Spleen (tissue), 11 donors: Measurements from ENCODE around the gene GART. TPM values are rescaled to one million over a fixed set of nuclear protein-coding genes. Genes with fewer than 3 reads are reported as not detected.
A peak's percentile ranks its signal among the peaks of the same experiment; 100 is the strongest.
"Not testable (repeated sequence)": the region's sequence is repeated elsewhere in the genome, so short reads cannot be mapped to it uniquely, and the experiment has no call there.

Experiments
- DNase-seq: peaks from one replicate; pipeline ENCODE4 v3.0.0-alpha.2; 2020
- H3K27ac ChIP-seq, 8 donors: fragments of 200-600 bp; sonication (generic) in 7 of 8; 1 replicate in 4 of 8; 2 replicates in 4 of 8; pipeline versions ENCODE4 v1.5.0 to v1.8.0; 2016 to 2021; ENCODE audit warnings: inconsistent platforms in 4 of 8, mild to moderate bottlenecking in 4 of 8, moderate library complexity in 1 of 8
- H3K27me3 ChIP-seq, 7 donors: fragments of 200-600 bp; sonication (generic) in 6 of 7; replicated peaks in 1 of 7; 1 replicate in 4 of 7; 2 replicates in 3 of 7; pipeline versions ENCODE4 v1.5.0 to v1.8.0; 2016 to 2021; ENCODE audit warnings: inconsistent platforms in 3 of 7, mild to moderate bottlenecking in 1 of 7
- H3K36me3 ChIP-seq, 6 donors: fragments of 200-600 bp; sonication (generic) in 5 of 6; 1 replicate in 4 of 6; 2 replicates in 2 of 6; pipeline versions ENCODE4 v1.5.0 to v1.8.0; 2016 to 2021; ENCODE audit warnings: inconsistent platforms in 2 of 6
- H3K4me1 ChIP-seq, 6 donors: fragments of 200-600 bp; sonication (generic) in 5 of 6; 1 replicate in 3 of 6; 2 replicates in 3 of 6; pipeline versions ENCODE4 v1.5.0 to v1.8.0; 2016 to 2021; ENCODE audit warnings: inconsistent platforms in 3 of 6
- H3K4me3 ChIP-seq, 8 donors: fragments of 200-600 bp; sonication (generic) in 7 of 8; 1 replicate in 4 of 8; 2 replicates in 4 of 8; pipeline versions ENCODE4 v1.5.0 to v1.8.0; 2016 to 2021; ENCODE audit warnings: inconsistent platforms in 4 of 8, mild to moderate bottlenecking in 4 of 8, moderate library complexity in 2 of 8
- H3K9me3 ChIP-seq, 8 donors: fragments of 200-600 bp; sonication (generic) in 7 of 8; 1 replicate in 4 of 8; 2 replicates in 4 of 8; pipeline versions ENCODE4 v1.5.0 to v1.8.0; 2016 to 2021; ENCODE audit warnings: inconsistent platforms in 4 of 8
- CTCF ChIP-seq, 11 experiments: fragments of 200-600 bp in 7 of 11; fragments of 450-650 bp in 4 of 11; sonication (generic) in 4 of 11; IDR thresholded peaks in 8 of 11; conservative IDR thresholded peaks in 3 of 11; 1 replicate in 7 of 11; 2 replicates in 4 of 11; pipeline versions ENCODE4 v1.4.0 to v1.8.0; 2016 to 2021; ENCODE audit warnings: antibody characterized with exemption in 11 of 11, inconsistent platforms in 4 of 11, mild to moderate bottlenecking in 1 of 11
- POLR2A ChIP-seq, 3 donors: fragments of 450-650 bp; IDR thresholded peaks; one replicate each; pipeline ENCODE4 v1.5.1; 2017; ENCODE audit warnings: antibody characterized with exemption in 3 of 3, mild to moderate bottlenecking in 1 of 3
- POLR2AphosphoS5 ChIP-seq, 3 donors: sonication (generic); formaldehyde crosslinking; IDR thresholded peaks; one replicate each; pipeline ENCODE4 v1.5.1; 2017; ENCODE audit warnings: antibody characterized with exemption in 3 of 3
- WGBS, 5 donors: extraction: QIAGEN DNeasy Blood & Tissue Kit in 3 of 5; methylation state at CpG; one replicate each; pipeline versions ENCODE4 v1.1.5 to v1.1.7; 2013 to 2018; 5-methylcytosine and 5-hydroxymethylcytosine counted together
- intact Hi-C: fragments of 100-400 bp; cut with DNase I; formaldehyde crosslinking; loops from one replicate; pipeline ENCODE4 v1.15.0; 2023; ENCODE audit warnings: low total_unique reads
- polyA plus RNA-seq, 3 donors: library from polyadenylated mRNA; stranded (reverse); fragments of 200-250 nt; gene quantifications; one replicate each; pipeline ENCODE4 v1.2.1, GENCODE V29; 2013
- total RNA-seq, 7 donors: library from RNA; depleted of rRNA in 3 of 7; stranded (reverse); fragments of >200 nt in 3 of 7; fragmentation: NEBNext Ultra II Directional in 4 of 7; extraction: Animal tissue kit (Norgen Biotek cat#: 25700) in 4 of 7; gene quantifications; one replicate each; pipeline versions ENCODE4 v1.1.0 to v1.2.1, GENCODE V29; 2016 to 2021
- donor health status: healthy with polysubstance abuse.
- donor health status: DM: no; HTN: no; CAD: no; lungs with moderate emphysema.
- donor health status: DM: no; HTN: no; CAD: no.
- donor health status: Bipolar disorder and iron deficiency.
- donor health status: healthy.
- donor health status: DM: no; HTN: no; CAD: no.
- donor health status: DM: yes; HTN: yes; CAD: no.

Gene GART
- total and polyA plus RNA-seq, 10 donors: 14.3 to 113 (median 64.7) TPM

- peaks cover 7 to 28% (median 19%) of the 10 kb centered on the region in 6 donors for H3K4me1 ChIP-seq
- TF ChIP-seq POLR2A (IDR thresholded peaks at IDR 0.05) (no peak), POLR2AphosphoS5 (IDR thresholded peaks at IDR 0.05) (no peak), CTCF (IDR thresholded peaks at IDR 0.05 in 8 of 11, conservative IDR thresholded peaks at IDR 0.05 in 3 of 11) (no peak)
- intact Hi-C loops: no loop called here
- no peak overlapping the region for H3K27ac ChIP-seq
- no peaks in the 10 kb centered on the region for H3K9me3 ChIP-seq
- H3K4me3 ChIP-seq: no peak overlapping the region
- H3K36me3 ChIP-seq: peaks cover 0 to 16% (median 0%) of the 10 kb centered on the region in 6 donors
- 77 to 85% (median 84%) methylated on average over 6 of the region's 6 CpGs for WGBS, 5 donors
- no peaks in the 10 kb centered on the region for H3K27me3 ChIP-seq
- DNase-seq: no peak
Measured at GRCh38 chr21:33586927-33587326, 45.0 kb upstream of the GART start.

- H3K4me3 ChIP-seq: no peak overlapping the region
- DNase-seq: no peak
- 86 to 90% (median 89%) methylated on average over 3 of the region's 3 CpGs for WGBS, 5 donors
Measured at GRCh38 chr21:33584455-33584854, 42.5 kb upstream of the GART start.

GRCh38 chr21:33578959-33579542 is 37.1 kb upstream of the GART start:
- intact Hi-C loops: no loop called here
- 88 to 92% (median 90%) methylated on average over 7 of the region's 7 CpGs for WGBS, 5 donors
- no peak overlapping the region for H3K4me3 ChIP-seq
- H3K36me3 ChIP-seq: peaks cover 0 to 76% (median 38%) of the 10 kb centered on the region in 6 donors
- H3K9me3 ChIP-seq: no peaks in the 10 kb centered on the region
- DNase-seq: no peak
- TF ChIP-seq POLR2A (IDR thresholded peaks at IDR 0.05) (no peak), POLR2AphosphoS5 (IDR thresholded peaks at IDR 0.05) (peak; percentile 7 to 45 (median 31)), CTCF (IDR thresholded peaks at IDR 0.05 in 8 of 11, conservative IDR thresholded peaks at IDR 0.05 in 3 of 11) (no peak)
- no peaks in the 10 kb centered on the region for H3K27me3 ChIP-seq
- peak overlapping the region in 3 of 8 donors; percentile 27 to 39 (median 33) for H3K27ac ChIP-seq
- peaks cover 0 to 5% (median 0%) of the 10 kb centered on the region in 6 donors for H3K4me1 ChIP-seq

More at GRCh38 chr21:33584455-33584854, 42.5 kb upstream of the GART start:
- no peaks in the 10 kb centered on the region for H3K27me3 ChIP-seq
- no peak overlapping the region for H3K27ac ChIP-seq
- intact Hi-C loops: no loop called here
- TF ChIP-seq POLR2A (IDR thresholded peaks at IDR 0.05) (no peak), CTCF (IDR thresholded peaks at IDR 0.05 in 8 of 11, conservative IDR thresholded peaks at IDR 0.05 in 3 of 11) (no peak), POLR2AphosphoS5 (IDR thresholded peaks at IDR 0.05) (no peak)
- peaks cover 0 to 22% (median 2%) of the 10 kb centered on the region in 6 donors for H3K36me3 ChIP-seq
- peaks cover 7 to 25% (median 18%) of the 10 kb centered on the region in 6 donors for H3K4me1 ChIP-seq
- no peaks in the 10 kb centered on the region for H3K9me3 ChIP-seq

GRCh38 chr21:33578214-33578613 is 36.3 kb upstream of the GART start:
- Histone ChIP-seq H3K36me3 (peaks cover 4 to 78% (median 47%) of the 10 kb centered on the region in 6 donors), H3K4me1 (peaks cover 0 to 5% (median 0%) of the 10 kb centered on the region in 6 donors), H3K4me3 (no peak overlapping the region), H3K27ac (no peak overlapping the region), H3K27me3 (no peaks in the 10 kb centered on the region), H3K9me3 (no peaks in the 10 kb centered on the region)
- 68 to 95% (median 79%) methylated on average over 2 of the region's 2 CpGs for WGBS, 5 donors
- TF ChIP-seq POLR2AphosphoS5 (IDR thresholded peaks at IDR 0.05): no peak
- no peak for DNase-seq
- intact Hi-C loops: no loop called here

- not testable (repeated sequence) for DNase-seq
Measured at GRCh38 chr21:33576741-33577141, 34.8 kb upstream of the GART start.

More at GRCh38 chr21:33576741-33577141, 34.8 kb upstream of the GART start:
- H3K27ac ChIP-seq, H3K27me3 ChIP-seq, H3K4me3 ChIP-seq, H3K9me3 ChIP-seq, intact Hi-C loops: not testable (repeated sequence)
- Histone ChIP-seq H3K36me3 (peaks cover 4 to 83% (median 57%) of the 10 kb centered on the region in 6 donors), H3K4me1 (peaks cover 0 to 14% (median 0%) of the 10 kb centered on the region in 6 donors)
- 42 to 85% (median 51%) methylated on average over 2 of the region's 2 CpGs for WGBS, 5 donors
